Aorta (tissue), 5 donors: ENCODE data around the gene MYO1E. TPM values are rescaled to one million over a fixed set of nuclear protein-coding genes. Genes with fewer than 3 reads are reported as not detected.

Experiments
- ATAC-seq: fragments of 200-7000 bp; cut with Tn5 transposase; one replicate; pipeline ENCODE4 v1.9.1; 2022; ENCODE audit warnings: moderate library complexity; ENCODE audit not compliant: low FRiP score
- DNase-seq, 2 donors: peaks; one replicate each; pipeline ENCODE4 v3.0.0-alpha.2; 2020
- H3K27ac ChIP-seq, 2 donors: one replicate each; pipeline ENCODE4 v1.5.1; 2013; ENCODE audit warnings: low read length in 2 of 2, mild to moderate bottlenecking in 2 of 2, moderate library complexity in 2 of 2, control low read depth in 1 of 2, inconsistent platforms in 1 of 2, low read depth in 1 of 2
- H3K27me3 ChIP-seq, 2 donors: one replicate each; pipeline ENCODE4 v1.6.1; 2013; ENCODE audit warnings: control low read depth in 1 of 2, low read length in 1 of 2, mild to moderate bottlenecking in 1 of 2, moderate library complexity in 1 of 2; ENCODE audit not compliant: insufficient read depth in 2 of 2, control insufficient read depth in 1 of 2
- H3K36me3 ChIP-seq, 2 donors: one replicate each; pipeline ENCODE4 v1.6.1; 2013; ENCODE audit warnings: control low read depth in 1 of 2, low read length in 1 of 2, mild to moderate bottlenecking in 1 of 2; ENCODE audit not compliant: insufficient read depth in 2 of 2, control insufficient read depth in 1 of 2
- H3K4me1 ChIP-seq, 2 donors: one replicate each; pipeline ENCODE4 v1.6.1; 2013; ENCODE audit warnings: low read length in 2 of 2, control low read depth in 1 of 2, mild to moderate bottlenecking in 1 of 2, moderate library complexity in 1 of 2; ENCODE audit not compliant: insufficient read depth in 2 of 2, control insufficient read depth in 1 of 2
- H3K4me3 ChIP-seq, 2 donors: one replicate each; pipeline ENCODE4 v1.5.1; 2013; ENCODE audit warnings: low read length in 2 of 2, control low read depth in 1 of 2, mild to moderate bottlenecking in 1 of 2
- H3K9me3 ChIP-seq: one replicate; pipeline ENCODE4 v1.6.1; 2013; ENCODE audit warnings: mild to moderate bottlenecking, low read length; ENCODE audit not compliant: control insufficient read depth
- WGBS, 2 donors: extraction: QIAGEN DNeasy Blood & Tissue Kit; methylation state at CpG; one replicate each; pipeline ENCODE4 v1.1.7; 2013; 5-methylcytosine and 5-hydroxymethylcytosine counted together
- intact Hi-C, 2 donors: fragments of 100-400 bp; cut with DNase I; formaldehyde crosslinking; loops; one replicate each; pipeline versions ENCODE4 v1.14.2 to v1.15.0; 2022
- polyA plus RNA-seq, 2 donors: library from polyadenylated mRNA; stranded (reverse); fragments of 200-250 nt; gene quantifications; one replicate each; pipeline ENCODE4 v1.2.3, GENCODE V29; 2013
- total RNA-seq, 2 donors: library from RNA; stranded (reverse); fragmentation: NEBNext Ultra II Directional; extraction: Animal tissue kit (Norgen Biotek cat#: 25700); gene quantifications; one replicate each; pipeline ENCODE4 v1.2.1, GENCODE V29; 2021
- donor health status: healthy with polysubstance abuse.
- donor health status: Bipolar disorder and iron deficiency.
- donor health status: DM: no; HTN: no; CAD: no.
- donor health status: DM: no; HTN: no; CAD: no.
- donor health status: DM: yes; HTN: yes; CAD: no.

The MYO1E gene
- total and polyA plus RNA-seq, 4 donors: 44.6 to 225 (median 105) TPM

- DNase-seq: no peak
- no peaks in the 10 kb centered on the region for H3K27me3 ChIP-seq
- intact Hi-C loops: no loop called here
- no peak overlapping the region for H3K27ac ChIP-seq
- no peaks in the 10 kb centered on the region for H3K9me3 ChIP-seq
- H3K36me3 ChIP-seq: no peaks in the 10 kb centered on the region
- peaks cover 0 to 3% of the 10 kb centered on the region in 2 donors for H3K4me1 ChIP-seq
- H3K4me3 ChIP-seq: no peak overlapping the region
- ATAC-seq: no peak
- 93 to 95% methylated on average over 1 of the region's 1 CpG for WGBS, 2 donors
These were observed 6.9 kb upstream of the MYO1E start for GRCh38 chr15:59379531-59379930.

- Histone ChIP-seq H3K36me3 (no peaks in the 10 kb centered on the region), H3K9me3 (no peaks in the 10 kb centered on the region), H3K4me1 (peaks cover 0 to 3% of the 10 kb centered on the region in 2 donors), H3K27ac (no peak overlapping the region), H3K4me3 (no peak overlapping the region), H3K27me3 (no peaks in the 10 kb centered on the region)
- intact Hi-C loops: no loop called here
- ATAC-seq: no peak
- no peak for DNase-seq
These were observed 6.2 kb upstream of the MYO1E start for GRCh38 chr15:59378855-59379254.

- Histone ChIP-seq H3K9me3 (no peaks in the 10 kb centered on the region), H3K27me3 (no peaks in the 10 kb centered on the region), H3K4me1 (peaks cover 0 to 3% of the 10 kb centered on the region in 2 donors), H3K27ac (no peak overlapping the region), H3K36me3 (no peaks in the 10 kb centered on the region), H3K4me3 (no peak overlapping the region)
- no peak for ATAC-seq
- WGBS, 2 donors: 76 to 78% methylated on average over 3 of the region's 3 CpGs
- DNase-seq: no peak
- intact Hi-C loops: no loop called here
These were observed 5.3 kb upstream of the MYO1E start for GRCh38 chr15:59377924-59378323.

GRCh38 chr15:59376733-59377132 lies 4.1 kb upstream of the MYO1E start:
- no peaks in the 10 kb centered on the region for H3K27me3 ChIP-seq
- no peaks in the 10 kb centered on the region for H3K9me3 ChIP-seq
- intact Hi-C loops: no loop called here
- no peak overlapping the region for H3K27ac ChIP-seq
- H3K36me3 ChIP-seq: no peaks in the 10 kb centered on the region
- DNase-seq (no peak), ATAC-seq (no peak)
- peaks cover 0 to 3% of the 10 kb centered on the region in 2 donors for H3K4me1 ChIP-seq
- no peak overlapping the region for H3K4me3 ChIP-seq
- WGBS, 2 donors: 93 to 94% methylated on average over 2 of the region's 2 CpGs

GRCh38 chr15:59373215-59373614 lies 544 bp upstream of the MYO1E start:
- ATAC-seq (no peak), DNase-seq (no peak)
- intact Hi-C loops: loop anchor here (2.0 to 5.0 kb wide), 5 partner anchors 61 to 202 kb away; no protein-coding TSS in a partner anchor
- Histone ChIP-seq H3K4me3 (peak overlapping the region; percentile 93 to 95), H3K27ac (peak overlapping the region; percentile 77 to 93), H3K9me3 (no peaks in the 10 kb centered on the region), H3K36me3 (no peaks in the 10 kb centered on the region), H3K27me3 (no peaks in the 10 kb centered on the region), H3K4me1 (peaks cover 3 to 11% of the 10 kb centered on the region in 2 donors)
- WGBS, 2 donors: 0 to 1% methylated on average over 6 of the region's 6 CpGs

GRCh38 chr15:59371458-59372351 lies 966 bp downstream of the MYO1E start:
- peak; percentile 70 for ATAC-seq
- Histone ChIP-seq H3K4me3 (peak overlapping the region; percentile 84 to 95), H3K27me3 (no peaks in the 10 kb centered on the region), H3K27ac (peak overlapping the region; percentile 38 to 93), H3K36me3 (no peaks in the 10 kb centered on the region), H3K9me3 (no peaks in the 10 kb centered on the region), H3K4me1 (peaks cover 3 to 11% of the 10 kb centered on the region in 2 donors)
- peak in 1 of 2 donors; percentile 78 for DNase-seq
- intact Hi-C loops: loop anchor here (2.0 to 5.0 kb wide), 5 partner anchors 59 to 201 kb away; no protein-coding TSS in a partner anchor
- 0 to 1% methylated on average over 75 to 93 of the region's 93 CpGs for WGBS, 2 donors

- intact Hi-C loops: no loop called here
These were observed 3.1 kb downstream of the MYO1E start for GRCh38 chr15:59369597-59369996.

GRCh38 chr15:59367022-59367451 lies 5.6 kb downstream of the MYO1E start:
- Histone ChIP-seq H3K4me3 (no peak overlapping the region), H3K27me3 (no peaks in the 10 kb centered on the region), H3K4me1 (peaks cover 0 to 11% of the 10 kb centered on the region in 2 donors), H3K36me3 (no peaks in the 10 kb centered on the region), H3K9me3 (no peaks in the 10 kb centered on the region), H3K27ac (no peak overlapping the region)
- DNase-seq: no peak
- ATAC-seq: no peak
- WGBS, 2 donors: 86 to 88% methylated on average over 5 of the region's 5 CpGs
- intact Hi-C loops: no loop called here

More at GRCh38 chr15:59369597-59369996, 3.1 kb downstream of the MYO1E start:
- Histone ChIP-seq H3K9me3 (no peaks in the 10 kb centered on the region), H3K27me3 (no peaks in the 10 kb centered on the region), H3K36me3 (no peaks in the 10 kb centered on the region), H3K4me3 (no peak overlapping the region), H3K27ac (no peak overlapping the region), H3K4me1 (peaks cover under 1 to 11% of the 10 kb centered on the region in 2 donors)
- DNase-seq (no peak), ATAC-seq (no peak)
- 93 to 94% methylated on average over 2 of the region's 2 CpGs for WGBS, 2 donors
